ENCODE results near the gene ECI2.

DNA sequence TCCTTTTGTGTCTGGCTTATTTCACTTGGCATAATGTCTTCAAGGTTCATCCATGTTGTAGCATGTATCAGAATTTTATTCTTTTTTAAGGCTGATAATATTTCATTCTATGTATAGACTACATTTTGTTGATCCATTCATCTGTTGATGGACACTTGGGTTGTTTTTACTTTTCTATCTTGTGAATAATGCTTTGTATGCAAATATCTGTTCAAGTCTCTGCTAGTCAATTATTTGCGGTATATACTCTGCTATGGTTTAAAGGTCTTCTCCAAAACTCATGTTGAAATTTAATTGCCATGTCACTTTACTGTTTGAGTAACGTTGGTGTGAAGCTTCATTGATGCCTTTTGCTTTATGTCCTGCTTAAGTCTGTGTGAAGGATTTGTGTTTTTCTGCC lies 27.5 kb downstream of the ECI2 start:
- TF ChIP-seq POLR2A (IDR thresholded peaks at IDR 0.05; ENCODE audit: low read depth, low read length) (no peak), TAF1 (IDR thresholded peaks at IDR 0.05; ENCODE audit: borderline replicate concordance, low read depth, low read length) (no peak), POLR2AphosphoS5 (IDR thresholded peaks at IDR 0.05; ENCODE audit: low read depth, low read length) (no peak)

All from GM12892 (cell line).